LNCAP (cell line): ENCODE measurements around the gene KLF13.

ENCODE experiments used
- CTCF ChIP-seq: fragments of 450-650 bp; IDR thresholded peaks from 2 replicates; pipeline ENCODE4 v1.5.1; 2017; ENCODE audit warnings: mild to moderate bottlenecking

The KLF13 gene

DNA sequence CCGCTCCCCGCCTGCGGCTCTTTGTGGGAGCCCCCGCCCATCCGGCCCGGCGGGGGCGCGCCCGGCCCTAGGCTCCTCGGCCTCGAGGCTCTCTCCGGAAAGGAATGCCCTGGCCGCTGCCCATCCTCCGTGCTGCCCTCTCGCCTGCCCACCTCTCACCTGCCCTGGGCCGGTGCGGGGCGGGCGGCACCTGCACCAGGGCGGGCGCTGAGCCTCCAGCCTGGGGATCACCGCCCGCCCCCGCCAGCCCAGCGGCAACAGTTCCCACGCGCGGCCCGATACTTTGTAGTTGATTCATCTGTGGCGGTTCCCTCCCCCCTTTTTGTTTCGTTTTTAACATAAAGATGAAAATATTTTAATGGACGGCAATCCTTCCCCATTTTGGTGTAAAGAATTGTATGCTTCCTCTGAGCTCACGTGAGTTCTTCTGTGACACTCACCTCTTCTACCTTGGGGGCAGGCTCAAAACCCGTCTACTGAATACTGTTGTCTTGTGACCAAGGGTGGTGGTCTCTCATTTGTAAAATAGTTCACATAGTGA lies 1.9 kb downstream of the KLF13 start:
- TF ChIP-seq CTCF: no peak

GRCh38 chr15:31328969-31329639 lies 2.5 kb downstream of the KLF13 start:
- TF ChIP-seq CTCF: no peak

DNA sequence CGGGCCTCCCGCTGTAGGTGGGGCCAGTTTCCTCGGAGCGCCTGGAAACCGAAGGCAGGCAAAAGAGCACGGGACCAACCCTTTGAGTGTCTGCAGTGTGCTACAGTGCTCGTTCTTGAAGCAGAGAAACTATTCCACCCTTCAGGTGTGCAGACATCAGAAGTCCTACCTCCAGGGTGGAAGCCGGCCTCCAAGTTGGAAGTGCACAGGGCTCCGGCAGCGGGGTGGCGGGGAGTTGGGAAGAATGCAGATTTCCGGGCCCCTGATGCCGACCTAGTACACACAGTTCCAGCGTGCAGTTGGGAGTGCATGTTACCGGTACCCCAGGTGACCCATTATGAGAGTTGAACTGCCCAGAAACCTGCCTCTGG lies 3.0 kb downstream of the KLF13 start:
- no peak for TF ChIP-seq CTCF

GRCh38 chr15:31330111-31330785 lies 3.6 kb downstream of the KLF13 start:
- TF ChIP-seq CTCF: no peak

DNA sequence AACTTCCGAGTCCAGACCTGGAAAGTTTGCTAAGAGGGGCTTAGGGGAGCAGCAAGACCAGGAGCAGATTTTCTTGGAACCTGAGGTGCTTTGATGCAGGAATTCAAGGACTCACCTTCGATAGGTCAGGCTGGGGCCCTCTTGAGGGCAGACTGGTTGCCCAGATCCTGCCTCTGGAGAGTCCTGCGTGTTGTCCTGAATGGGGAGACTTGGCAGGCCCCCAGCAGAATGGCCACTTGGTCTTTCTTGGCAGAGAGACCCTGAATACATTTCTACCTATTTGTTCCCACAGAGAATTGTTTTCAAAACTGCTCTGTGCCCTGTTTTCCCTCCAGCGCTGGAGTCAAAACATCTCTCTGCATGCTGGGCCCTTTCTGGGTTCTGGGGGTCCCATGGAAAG lies 4.2 kb downstream of the KLF13 start:
- no peak for TF ChIP-seq CTCF

- no peak for TF ChIP-seq CTCF
Observed at GRCh38 chr15:31331389-31331788, 4.8 kb downstream of the KLF13 start.

- no peak for TF ChIP-seq CTCF
Observed at GRCh38 chr15:31332020-31332680, 5.5 kb downstream of the KLF13 start.
